Testis (tissue), 2 donors: Measurements from ENCODE around the gene MIPEP.

Experiments
- POLR2A ChIP-seq: fragments of 450-650 bp; IDR thresholded peaks from one replicate; pipeline ENCODE4 v1.6.1; 2017; ENCODE audit warnings: antibody characterized with exemption, mild to moderate bottlenecking, moderate library complexity
- TF ChIP-seq, protein P1 (sequence below), 3 experiments: fragments of 450-650 bp in 2 of 3; fragments of 200-600 bp in 1 of 3; sonication (generic) in 1 of 3; IDR thresholded peaks; one replicate each; pipeline ENCODE4 v1.5.1; 2016 to 2019; ENCODE audit warnings: antibody characterized with exemption in 3 of 3, mild to moderate bottlenecking in 2 of 3, moderate library complexity in 1 of 3

DNA sequence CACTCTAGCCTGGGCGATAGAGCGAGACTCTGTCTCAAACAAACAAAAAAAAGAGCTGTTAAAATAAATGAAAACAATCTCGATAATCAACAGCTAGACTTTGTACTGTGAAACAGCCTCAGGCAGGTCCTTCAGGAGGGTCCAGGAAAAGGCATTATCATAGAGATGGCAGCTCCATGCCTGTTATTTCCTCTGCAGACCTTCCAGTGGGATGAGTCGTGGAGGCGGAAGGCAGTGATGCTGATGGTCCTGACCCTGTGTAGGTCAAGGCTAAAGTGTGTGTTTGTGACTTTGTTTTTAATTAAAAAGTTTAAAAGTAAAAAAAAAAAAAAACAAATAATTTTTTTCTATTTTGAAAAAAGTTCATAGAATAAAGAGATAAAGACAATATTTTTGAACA, 201.6 kb downstream of the MIPEP start:
- TF ChIP-seq, protein P1, sequence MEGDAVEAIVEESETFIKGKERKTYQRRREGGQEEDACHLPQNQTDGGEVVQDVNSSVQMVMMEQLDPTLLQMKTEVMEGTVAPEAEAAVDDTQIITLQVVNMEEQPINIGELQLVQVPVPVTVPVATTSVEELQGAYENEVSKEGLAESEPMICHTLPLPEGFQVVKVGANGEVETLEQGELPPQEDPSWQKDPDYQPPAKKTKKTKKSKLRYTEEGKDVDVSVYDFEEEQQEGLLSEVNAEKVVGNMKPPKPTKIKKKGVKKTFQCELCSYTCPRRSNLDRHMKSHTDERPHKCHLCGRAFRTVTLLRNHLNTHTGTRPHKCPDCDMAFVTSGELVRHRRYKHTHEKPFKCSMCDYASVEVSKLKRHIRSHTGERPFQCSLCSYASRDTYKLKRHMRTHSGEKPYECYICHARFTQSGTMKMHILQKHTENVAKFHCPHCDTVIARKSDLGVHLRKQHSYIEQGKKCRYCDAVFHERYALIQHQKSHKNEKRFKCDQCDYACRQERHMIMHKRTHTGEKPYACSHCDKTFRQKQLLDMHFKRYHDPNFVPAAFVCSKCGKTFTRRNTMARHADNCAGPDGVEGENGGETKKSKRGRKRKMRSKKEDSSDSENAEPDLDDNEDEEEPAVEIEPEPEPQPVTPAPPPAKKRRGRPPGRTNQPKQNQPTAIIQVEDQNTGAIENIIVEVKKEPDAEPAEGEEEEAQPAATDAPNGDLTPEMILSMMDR (IDR thresholded peaks at IDR 0.05), result no peak
- no peak for TF ChIP-seq POLR2A
